ENCODE results near the gene DBNDD1.
"Not testable (repeated sequence)": the region's sequence is repeated elsewhere in the genome, so short reads cannot be mapped to it uniquely, and the experiment has no call there.

Gene DBNDD1

DNA sequence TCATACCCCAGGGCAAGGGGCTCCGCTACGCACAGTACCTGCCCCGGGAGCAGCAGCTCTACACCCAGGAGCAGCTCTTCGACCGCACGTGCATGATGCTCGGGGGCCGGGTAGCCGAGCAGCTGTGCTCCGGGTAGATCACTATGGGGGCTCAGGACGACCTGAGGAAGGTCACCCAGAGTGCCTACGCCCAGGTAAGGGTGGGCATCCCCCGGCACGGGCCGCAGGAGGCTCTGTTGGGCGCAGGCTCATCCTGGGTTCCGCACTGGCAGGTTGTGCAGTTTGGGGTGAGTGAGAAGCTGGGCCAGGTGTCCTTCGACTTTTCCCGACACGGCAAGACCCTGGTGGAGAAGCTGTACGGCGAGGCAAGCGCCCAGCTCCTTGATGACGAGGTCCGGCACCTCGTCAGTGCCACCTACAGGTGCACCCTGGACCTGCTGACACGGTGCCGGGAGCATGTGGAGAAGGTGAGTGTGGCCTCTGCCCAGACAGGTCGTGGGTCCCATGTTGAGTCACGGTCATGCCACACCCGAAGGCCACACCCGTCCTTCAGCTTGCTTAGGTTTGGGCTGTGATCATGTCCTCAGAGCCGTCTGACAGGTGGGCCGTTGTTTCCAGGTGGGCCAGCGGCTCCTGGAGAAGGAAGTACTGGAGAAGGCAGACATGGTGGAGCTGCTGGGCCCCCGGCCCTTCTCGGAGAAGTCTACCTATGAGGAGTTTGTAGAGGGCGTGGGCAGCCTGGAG is 19.3 kb downstream of the DBNDD1 start:
- no peak for DNase-seq (ENCODE audit: low read depth)
- in situ Hi-C loops (cut with HindIII; ENCODE audit: low sequenced_read_pairs): no loop called here
- H3K4me3 ChIP-seq (ENCODE audit: low read depth, low read length): no peak overlapping the region
- TF ChIP-seq CTCF (IDR thresholded peaks at IDR 0.05; ENCODE audit: low read depth, low read length, missing control alignments): no peak

DNA sequence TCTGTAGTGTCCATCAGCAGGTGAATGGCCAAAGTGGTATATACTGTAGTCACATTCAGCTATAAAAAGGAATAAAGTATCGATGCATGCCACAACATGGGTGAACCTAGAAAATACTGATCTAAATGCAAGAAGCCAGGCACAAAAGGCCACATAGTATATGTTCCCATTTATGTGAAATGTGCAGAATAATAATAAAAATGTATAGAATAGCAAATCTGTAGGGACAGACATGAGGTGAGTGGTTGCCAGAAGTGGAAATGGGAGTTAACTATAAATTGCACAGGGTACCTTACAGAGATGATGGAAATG is 23.1 kb downstream of the DBNDD1 start:
- H3K4me3 ChIP-seq (ENCODE audit: low read depth, low read length): no peak overlapping the region
- no peak for TF ChIP-seq CTCF (IDR thresholded peaks at IDR 0.05; ENCODE audit: low read depth, low read length, missing control alignments)
- in situ Hi-C loops (cut with HindIII; ENCODE audit: low sequenced_read_pairs): no loop called here
- DNase-seq (ENCODE audit: low read depth): no peak

- in situ Hi-C loops (cut with HindIII; ENCODE audit: low sequenced_read_pairs); H3K4me3 ChIP-seq (ENCODE audit: low read depth, low read length): not testable (repeated sequence)
- DNase-seq (ENCODE audit: low read depth): peak; percentile 9
Observed at GRCh38 chr16:89995475-89996177, 23.6 kb downstream of the DBNDD1 start.

- H3K4me3 ChIP-seq (ENCODE audit: low read depth, low read length); in situ Hi-C loops (cut with HindIII; ENCODE audit: low sequenced_read_pairs): not testable (repeated sequence)
- peak; percentile 13 for DNase-seq (ENCODE audit: low read depth)
Observed at GRCh38 chr16:89994721-89995474, 24.4 kb downstream of the DBNDD1 start.

GRCh38 chr16:89994389-89994720 is 24.9 kb downstream of the DBNDD1 start:
- in situ Hi-C loops (cut with HindIII; ENCODE audit: low sequenced_read_pairs): no loop called here
- DNase-seq (ENCODE audit: low read depth): no peak
- H3K4me3 ChIP-seq (ENCODE audit: low read depth, low read length): no peak overlapping the region
- TF ChIP-seq CTCF (IDR thresholded peaks at IDR 0.05; ENCODE audit: low read depth, low read length, missing control alignments): no peak

- in situ Hi-C loops (cut with HindIII; ENCODE audit: low sequenced_read_pairs): no loop called here
- no peak for DNase-seq (ENCODE audit: low read depth)
- H3K4me3 ChIP-seq (ENCODE audit: low read depth, low read length): no peak overlapping the region
- no peak for TF ChIP-seq CTCF (IDR thresholded peaks at IDR 0.05; ENCODE audit: low read depth, low read length, missing control alignments)
Observed at GRCh38 chr16:89993971-89994370, 25.3 kb downstream of the DBNDD1 start.

GRCh38 chr16:89993377-89993776 is 25.9 kb downstream of the DBNDD1 start:
- H3K4me3 ChIP-seq (ENCODE audit: low read depth, low read length): no peak overlapping the region
- no peak for TF ChIP-seq CTCF (IDR thresholded peaks at IDR 0.05; ENCODE audit: low read depth, low read length, missing control alignments)
- DNase-seq (ENCODE audit: low read depth): no peak
- in situ Hi-C loops (cut with HindIII; ENCODE audit: low sequenced_read_pairs): no loop called here

Data from astrocyte of the cerebellum (primary cell).